ENCODE data around the gene CFAP157. TPM values are rescaled to one million over a fixed set of nuclear protein-coding genes. Genes with fewer than 3 reads are reported as not detected.

CFAP157 gene
- total RNA-seq, 1 donor from 2014 or later: 0.24 TPM

DNA sequence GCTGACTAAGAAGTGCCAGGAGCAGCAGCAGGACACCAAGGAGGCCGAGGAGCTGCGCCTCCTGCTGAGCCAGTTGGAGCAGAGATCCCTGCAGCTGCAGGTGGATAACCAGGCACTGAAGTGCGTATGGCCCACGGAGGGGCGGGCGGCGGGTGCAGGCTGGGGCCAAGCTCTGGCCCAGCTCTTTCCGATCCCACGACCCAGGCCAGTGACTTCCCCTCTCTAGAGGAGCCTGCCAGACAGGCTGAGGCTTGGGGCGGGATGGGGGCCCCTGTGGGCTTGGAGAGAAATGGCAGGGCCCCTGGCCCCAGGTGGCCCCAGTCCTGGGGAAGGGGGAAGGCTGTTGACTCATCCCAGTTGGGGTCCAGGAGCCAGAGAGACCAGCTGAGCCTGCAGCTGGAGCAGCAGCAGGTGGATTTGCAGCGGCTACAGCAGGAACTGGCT is 5.1 kb downstream of the CFAP157 start:
- H3K4me3 Mint-ChIP-seq (ENCODE audit: unreplicated experiment): no peak overlapping the region
- no peaks in the 10 kb centered on the region for H3K36me3 Mint-ChIP-seq (ENCODE audit: unreplicated experiment)
- H3K9me3 Mint-ChIP-seq (ENCODE audit: unreplicated experiment): no peaks in the 10 kb centered on the region
- no peak overlapping the region for H3K27ac Mint-ChIP-seq (ENCODE audit: unreplicated experiment)
- peaks cover 15% of the 10 kb centered on the region for H3K4me1 Mint-ChIP-seq (ENCODE audit: unreplicated experiment)
- DNase-seq (ENCODE audit: extremely low spot score, unreplicated experiment): no peak
- TF ChIP-seq, protein P1, sequence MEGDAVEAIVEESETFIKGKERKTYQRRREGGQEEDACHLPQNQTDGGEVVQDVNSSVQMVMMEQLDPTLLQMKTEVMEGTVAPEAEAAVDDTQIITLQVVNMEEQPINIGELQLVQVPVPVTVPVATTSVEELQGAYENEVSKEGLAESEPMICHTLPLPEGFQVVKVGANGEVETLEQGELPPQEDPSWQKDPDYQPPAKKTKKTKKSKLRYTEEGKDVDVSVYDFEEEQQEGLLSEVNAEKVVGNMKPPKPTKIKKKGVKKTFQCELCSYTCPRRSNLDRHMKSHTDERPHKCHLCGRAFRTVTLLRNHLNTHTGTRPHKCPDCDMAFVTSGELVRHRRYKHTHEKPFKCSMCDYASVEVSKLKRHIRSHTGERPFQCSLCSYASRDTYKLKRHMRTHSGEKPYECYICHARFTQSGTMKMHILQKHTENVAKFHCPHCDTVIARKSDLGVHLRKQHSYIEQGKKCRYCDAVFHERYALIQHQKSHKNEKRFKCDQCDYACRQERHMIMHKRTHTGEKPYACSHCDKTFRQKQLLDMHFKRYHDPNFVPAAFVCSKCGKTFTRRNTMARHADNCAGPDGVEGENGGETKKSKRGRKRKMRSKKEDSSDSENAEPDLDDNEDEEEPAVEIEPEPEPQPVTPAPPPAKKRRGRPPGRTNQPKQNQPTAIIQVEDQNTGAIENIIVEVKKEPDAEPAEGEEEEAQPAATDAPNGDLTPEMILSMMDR (IDR thresholded peaks at IDR 0.05): no peak
- no peaks in the 10 kb centered on the region for H3K27me3 Mint-ChIP-seq (ENCODE audit: unreplicated experiment)

DNA sequence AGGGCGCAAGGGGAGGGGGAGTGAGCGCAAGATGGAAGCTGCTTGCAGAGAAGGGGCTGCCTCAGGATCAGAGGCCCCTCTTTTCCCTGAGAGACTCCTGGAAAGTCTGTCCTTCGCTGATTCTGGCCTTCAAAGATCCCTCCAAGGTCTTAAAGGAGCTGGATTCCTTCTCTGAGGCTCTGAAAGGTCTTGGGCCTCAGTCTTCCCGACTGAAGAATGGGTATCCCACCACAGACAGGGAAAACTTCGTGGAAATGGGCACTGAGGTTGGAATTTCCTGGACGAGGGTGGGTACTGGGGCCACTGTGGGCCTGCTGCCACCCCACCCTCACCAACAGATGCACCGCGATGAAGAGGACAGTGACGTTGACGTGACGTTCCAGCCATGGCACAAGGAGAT is 5.6 kb downstream of the CFAP157 start:
- Mint-ChIP-seq H3K36me3 (ENCODE audit: unreplicated experiment) (no peaks in the 10 kb centered on the region), H3K4me3 (ENCODE audit: unreplicated experiment) (no peak overlapping the region), H3K9me3 (ENCODE audit: unreplicated experiment) (no peaks in the 10 kb centered on the region), H3K27me3 (ENCODE audit: unreplicated experiment) (no peaks in the 10 kb centered on the region), H3K27ac (ENCODE audit: unreplicated experiment) (no peak overlapping the region), H3K4me1 (ENCODE audit: unreplicated experiment) (peaks cover 15% of the 10 kb centered on the region)
- no peak for DNase-seq (ENCODE audit: extremely low spot score, unreplicated experiment)
- TF ChIP-seq, protein P1 (IDR thresholded peaks at IDR 0.05): no peak

DNA sequence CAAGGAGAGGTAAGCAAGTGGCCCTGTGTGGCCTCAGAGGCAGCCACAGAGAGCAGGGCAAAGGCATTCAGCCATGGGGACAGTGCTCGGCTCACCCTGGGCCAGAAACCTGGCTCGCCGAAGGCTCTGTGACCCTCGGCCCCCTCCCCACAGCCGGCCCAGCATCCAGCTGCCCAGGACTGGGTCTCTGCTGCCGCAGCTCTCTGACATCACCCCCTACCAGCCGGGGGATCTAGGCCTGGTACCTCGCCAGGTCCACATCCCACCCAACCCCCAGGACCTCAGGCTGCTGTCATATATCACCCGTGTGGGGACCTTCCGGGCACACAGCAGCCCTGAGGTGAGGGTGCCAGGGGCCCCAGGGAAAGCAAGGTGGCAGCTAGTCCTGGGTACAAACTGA is 6.1 kb downstream of the CFAP157 start:
- H3K9me3 Mint-ChIP-seq (ENCODE audit: unreplicated experiment): no peaks in the 10 kb centered on the region
- H3K27me3 Mint-ChIP-seq (ENCODE audit: unreplicated experiment): no peaks in the 10 kb centered on the region
- no peaks in the 10 kb centered on the region for H3K36me3 Mint-ChIP-seq (ENCODE audit: unreplicated experiment)
- peaks cover 15% of the 10 kb centered on the region for H3K4me1 Mint-ChIP-seq (ENCODE audit: unreplicated experiment)
- TF ChIP-seq, protein P1 (IDR thresholded peaks at IDR 0.05): no peak
- DNase-seq (ENCODE audit: extremely low spot score, unreplicated experiment): no peak
- H3K4me3 Mint-ChIP-seq (ENCODE audit: unreplicated experiment): no peak overlapping the region
- H3K27ac Mint-ChIP-seq (ENCODE audit: unreplicated experiment): no peak overlapping the region

DNA sequence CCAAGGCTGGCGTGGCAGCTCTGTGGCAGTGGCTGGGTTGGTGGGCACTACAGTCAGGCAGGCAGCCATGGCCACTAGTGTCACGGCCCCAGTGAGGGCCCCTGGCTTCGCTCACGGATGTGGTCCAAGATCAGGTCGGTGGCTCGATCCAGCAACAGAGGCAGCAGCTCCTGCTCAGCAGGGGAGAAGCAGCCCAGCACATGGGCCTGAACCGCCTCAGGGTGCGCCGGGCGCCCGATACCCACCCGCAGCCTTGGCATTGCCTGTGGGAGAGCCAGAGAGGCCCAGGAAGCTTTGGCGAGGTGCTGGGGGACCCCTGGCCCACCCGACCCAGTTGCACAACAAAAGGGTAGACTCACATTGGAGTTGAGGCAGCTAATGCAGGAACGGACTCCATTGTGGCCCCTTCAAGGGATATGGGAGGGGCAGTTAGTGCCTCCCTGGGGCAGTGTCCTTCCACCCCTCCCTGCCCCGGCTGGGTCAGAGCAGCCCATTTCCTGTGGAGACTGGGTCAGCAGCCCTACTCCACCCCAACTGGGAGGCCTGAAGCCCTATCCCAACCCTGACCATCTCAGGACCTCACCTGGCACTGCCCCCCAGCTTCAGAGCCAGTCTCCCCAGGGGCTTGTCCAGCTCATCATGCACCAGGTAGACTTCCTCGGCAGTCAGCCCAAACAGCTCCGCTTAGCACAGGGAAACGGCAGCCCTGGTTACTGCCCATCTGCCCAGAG is 7.4 kb downstream of the CFAP157 start:
- H3K27ac Mint-ChIP-seq (ENCODE audit: unreplicated experiment): no peak overlapping the region
- H3K27me3 Mint-ChIP-seq (ENCODE audit: unreplicated experiment): no peaks in the 10 kb centered on the region
- peak overlapping the region; percentile 100 for H3K4me3 Mint-ChIP-seq (ENCODE audit: unreplicated experiment)
- H3K36me3 Mint-ChIP-seq (ENCODE audit: unreplicated experiment): no peaks in the 10 kb centered on the region
- peaks cover 15% of the 10 kb centered on the region for H3K4me1 Mint-ChIP-seq (ENCODE audit: unreplicated experiment)
- TF ChIP-seq, protein P1 (IDR thresholded peaks at IDR 0.05): no peak
- no peaks in the 10 kb centered on the region for H3K9me3 Mint-ChIP-seq (ENCODE audit: unreplicated experiment)
- no peak for DNase-seq (ENCODE audit: extremely low spot score, unreplicated experiment)

DNA sequence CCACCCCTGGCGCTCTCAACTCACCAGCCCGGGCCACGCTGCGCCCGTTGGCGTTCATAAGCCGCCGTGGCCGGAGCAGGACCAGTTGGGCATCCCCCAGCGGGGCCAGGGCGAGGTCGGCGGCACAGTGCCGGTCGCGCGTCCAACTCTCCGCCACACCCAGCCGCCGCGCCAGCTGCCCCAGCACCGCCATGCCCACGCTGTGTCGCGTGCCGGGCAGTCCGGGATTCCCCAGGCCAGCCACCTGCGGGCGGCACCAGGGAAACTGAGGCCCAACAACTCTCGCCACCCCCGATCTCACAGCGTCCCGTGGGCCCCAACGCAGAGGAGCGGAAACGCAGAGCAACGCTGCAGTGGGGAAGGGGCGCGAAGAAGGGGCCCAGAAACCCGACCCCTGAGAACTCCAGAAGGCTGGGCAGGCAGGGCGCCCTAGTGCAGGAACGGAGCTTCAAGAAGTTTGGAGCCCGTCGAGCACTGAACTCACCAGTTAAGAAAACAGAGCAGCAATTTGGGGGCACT is 8.2 kb downstream of the CFAP157 start:
- H3K27ac Mint-ChIP-seq (ENCODE audit: unreplicated experiment): peak overlapping the region; percentile 98
- TF ChIP-seq, protein P1 (IDR thresholded peaks at IDR 0.05): no peak
- peak overlapping the region; percentile 100 for H3K4me3 Mint-ChIP-seq (ENCODE audit: unreplicated experiment)
- H3K9me3 Mint-ChIP-seq (ENCODE audit: unreplicated experiment): no peaks in the 10 kb centered on the region
- DNase-seq (ENCODE audit: extremely low spot score, unreplicated experiment): no peak
- no peaks in the 10 kb centered on the region for H3K36me3 Mint-ChIP-seq (ENCODE audit: unreplicated experiment)
- no peaks in the 10 kb centered on the region for H3K27me3 Mint-ChIP-seq (ENCODE audit: unreplicated experiment)
- H3K4me1 Mint-ChIP-seq (ENCODE audit: unreplicated experiment): peaks cover 15% of the 10 kb centered on the region
